SHP77 (cell line): ENCODE results near the gene PAM.

Experiments
- DNase-seq, 2 experiments: peaks; one replicate each; lab custom pipeline; 2025; lab: John Stamatoyannopoulos, UW

PAM gene

DNA sequence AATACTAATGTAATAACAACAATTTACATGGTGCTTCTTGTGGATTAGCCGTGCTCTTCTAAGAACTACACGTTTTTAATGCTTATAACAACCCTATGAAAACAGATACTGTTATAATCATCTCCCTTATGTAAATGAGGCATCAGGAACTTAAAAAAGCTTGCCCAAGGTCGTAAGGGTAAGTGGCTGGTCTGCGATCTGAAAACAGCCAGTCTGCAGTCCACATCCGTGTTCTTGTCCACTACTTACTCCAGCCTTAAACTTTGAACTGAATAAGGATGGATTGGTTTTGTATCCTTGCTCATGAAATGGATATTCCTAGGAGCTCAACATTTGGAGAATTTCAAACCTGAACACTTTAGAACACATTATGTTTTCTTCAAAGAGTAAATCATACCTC, 26.7 kb downstream of the PAM start:
- no peak for DNase-seq

DNA sequence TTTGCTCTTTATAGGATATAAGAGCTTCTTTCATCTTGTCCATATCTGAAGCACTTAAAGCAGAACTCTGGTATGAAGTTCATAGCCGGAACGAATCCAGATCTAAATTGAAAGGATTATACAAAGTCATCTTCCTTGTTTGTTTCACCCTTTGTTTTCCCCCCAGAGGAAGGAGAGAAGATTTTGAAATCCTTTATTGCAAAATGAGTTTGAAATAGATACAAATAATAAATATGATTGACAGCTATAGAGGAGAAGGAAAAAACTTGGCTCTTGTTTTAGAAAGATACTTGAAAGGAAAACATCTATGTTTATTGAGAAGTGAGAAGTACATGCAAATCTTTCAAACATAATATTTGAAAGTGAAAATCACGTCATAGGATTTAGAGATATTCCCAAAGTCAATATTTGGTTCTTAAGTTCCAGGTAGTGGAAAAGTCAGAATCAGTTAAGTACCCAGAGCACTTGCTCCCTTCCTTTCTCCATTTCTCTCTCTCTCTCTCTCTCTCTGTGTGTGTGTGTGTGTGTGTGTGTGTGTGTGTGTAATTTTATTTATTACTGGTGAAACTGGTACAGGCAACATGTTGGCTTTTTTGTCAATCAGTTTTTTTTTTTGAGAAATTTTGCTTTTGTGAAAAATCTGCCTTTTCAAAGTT, 27.2 kb downstream of the PAM start:
- no peak for DNase-seq

DNA sequence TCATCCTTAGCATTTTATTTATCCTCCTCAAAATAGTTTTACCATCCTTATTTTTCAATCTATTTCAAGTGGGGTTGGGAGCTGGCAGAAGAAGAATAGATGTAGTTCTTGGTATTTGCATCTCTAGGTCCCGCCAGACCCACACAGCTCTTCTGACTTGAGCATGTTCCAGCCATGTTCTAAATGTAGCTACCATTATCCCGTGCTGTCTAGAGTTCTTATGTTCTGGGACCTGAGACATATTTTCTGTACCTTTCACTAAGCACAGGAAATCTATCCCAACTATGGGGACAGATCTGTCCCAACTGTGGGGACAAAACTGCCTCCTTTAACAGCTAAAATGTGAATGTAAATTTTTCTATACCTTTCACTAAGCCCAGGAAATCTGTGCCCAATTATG, 32.0 kb downstream of the PAM start:
- DNase-seq: no peak

DNA sequence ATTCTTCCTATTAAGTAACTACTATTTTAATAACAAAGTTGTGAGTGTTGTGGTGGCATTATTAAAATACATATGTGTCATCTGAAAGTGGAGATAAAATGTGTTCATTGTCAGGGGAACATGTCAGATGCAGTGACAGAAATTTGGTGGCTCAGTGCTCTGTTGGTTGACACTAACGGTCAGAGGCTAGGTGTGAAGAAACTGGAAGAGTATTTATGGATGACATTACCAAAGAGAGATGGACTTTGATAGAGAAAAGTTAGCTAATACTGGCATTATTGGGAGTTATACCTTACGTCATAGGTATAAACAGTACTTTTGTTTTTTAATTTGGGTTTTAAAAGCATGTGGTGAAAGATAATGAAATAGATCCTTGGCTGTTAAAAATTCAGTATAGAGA, 33.7 kb downstream of the PAM start:
- DNase-seq: no peak

DNA sequence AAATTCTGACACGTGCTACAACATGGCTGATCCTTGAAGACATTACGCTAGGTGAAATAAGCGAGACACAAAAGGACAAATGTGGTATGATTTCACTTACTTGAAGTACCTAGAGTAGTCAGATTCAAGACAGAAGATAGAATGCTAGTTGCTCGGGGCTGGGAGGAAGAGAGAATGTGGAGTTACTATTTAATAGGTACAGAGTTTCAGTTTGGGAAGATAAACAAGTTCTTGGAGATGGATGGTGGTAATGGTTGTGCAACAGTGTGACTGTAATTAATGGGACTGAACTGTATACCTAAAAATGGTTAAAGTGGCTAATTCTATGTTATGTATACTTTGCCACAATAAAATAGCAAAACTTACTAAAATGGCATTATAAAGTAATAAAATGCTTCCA, 34.4 kb downstream of the PAM start:
- DNase-seq: no peak

DNA sequence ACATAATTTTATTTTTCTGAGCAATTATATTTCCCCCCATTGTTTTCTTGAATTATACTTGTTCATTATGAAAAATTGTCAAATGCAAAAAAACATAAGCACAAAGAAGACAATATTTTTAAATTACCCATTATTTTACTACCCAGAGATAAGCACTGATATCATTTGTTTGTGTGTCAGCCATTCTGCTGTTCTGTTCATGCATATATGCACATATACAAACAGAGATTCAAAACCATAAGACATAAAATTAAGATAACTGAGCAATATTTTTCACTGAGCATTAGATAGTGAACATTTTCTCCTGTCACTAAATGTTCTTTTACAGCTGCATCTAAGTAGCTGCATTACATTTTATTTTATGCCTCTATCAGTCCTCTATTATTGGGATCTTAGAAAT, 35.6 kb downstream of the PAM start:
- no peak for DNase-seq

DNA sequence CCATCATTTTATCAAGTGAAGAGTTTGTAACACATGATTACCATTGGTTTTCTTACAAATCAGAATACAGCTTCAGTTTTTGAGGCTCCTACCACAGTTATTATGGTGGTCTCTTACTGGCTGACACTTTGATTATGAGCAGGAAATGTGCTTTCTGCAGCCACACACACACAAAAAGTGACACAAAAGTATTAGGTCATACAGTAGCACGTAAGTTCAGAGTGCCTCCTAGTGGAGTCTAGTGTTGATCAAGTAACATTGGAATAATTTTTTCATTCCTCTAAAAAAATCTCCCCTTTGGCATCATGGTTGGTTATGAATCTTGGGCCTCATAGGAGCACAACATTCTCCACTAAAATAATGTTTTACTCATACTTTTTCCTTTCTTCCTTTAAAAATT, 37.6 kb downstream of the PAM start:
- DNase-seq: peak in 1 of 2 experiments; percentile 35

DNA sequence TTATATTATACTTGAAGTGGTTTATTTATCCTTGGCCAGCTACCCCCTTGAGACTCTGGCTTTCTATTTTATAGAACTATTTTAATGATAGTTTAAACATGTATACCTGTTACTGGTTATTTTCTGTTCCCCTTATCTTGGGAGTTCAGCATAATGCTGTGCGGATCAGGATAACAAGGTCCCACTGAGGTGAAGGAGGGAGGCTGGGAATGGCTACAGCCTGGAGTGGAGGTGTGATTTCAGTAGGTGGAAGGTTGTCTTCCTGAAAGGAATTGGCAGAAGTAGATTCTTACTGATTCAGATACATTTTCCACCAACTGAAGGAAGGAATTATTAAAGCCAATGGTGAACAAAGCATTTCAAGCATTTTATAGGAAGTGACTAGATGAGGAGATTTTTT, 38.9 kb downstream of the PAM start:
- no peak for DNase-seq

DNA sequence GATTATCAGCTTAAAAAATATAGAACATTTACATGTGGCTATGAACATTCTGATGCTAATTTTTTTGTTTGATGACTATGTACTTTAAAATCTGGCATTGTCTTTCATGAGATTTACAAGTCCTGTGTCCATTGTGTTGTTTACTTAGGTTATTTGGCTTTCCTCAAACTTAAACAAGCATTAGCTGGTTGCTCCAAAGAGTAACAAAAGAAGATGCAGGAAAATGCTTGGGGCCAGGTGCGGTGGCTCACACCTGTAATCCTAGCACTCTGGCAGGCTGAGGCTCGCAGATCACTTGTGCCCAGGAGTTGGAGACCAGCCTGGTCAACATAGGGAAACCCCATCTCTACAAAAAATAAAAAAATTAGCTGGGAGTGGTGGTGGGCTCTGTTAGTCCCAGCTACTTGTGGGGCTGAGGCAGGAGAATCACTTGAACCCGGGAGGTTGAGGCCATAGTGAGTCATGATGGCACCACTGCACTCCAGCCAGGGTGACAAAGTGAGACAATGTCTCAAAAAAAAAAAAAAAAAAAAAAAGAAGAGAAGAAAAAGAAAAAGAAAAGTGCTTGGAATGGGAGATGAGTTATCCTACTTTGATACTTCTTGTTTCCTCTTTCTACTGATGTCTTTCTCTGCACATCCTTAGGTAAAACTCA, 39.7 kb downstream of the PAM start:
- DNase-seq: peak in 1 of 2 experiments; percentile 65

DNA sequence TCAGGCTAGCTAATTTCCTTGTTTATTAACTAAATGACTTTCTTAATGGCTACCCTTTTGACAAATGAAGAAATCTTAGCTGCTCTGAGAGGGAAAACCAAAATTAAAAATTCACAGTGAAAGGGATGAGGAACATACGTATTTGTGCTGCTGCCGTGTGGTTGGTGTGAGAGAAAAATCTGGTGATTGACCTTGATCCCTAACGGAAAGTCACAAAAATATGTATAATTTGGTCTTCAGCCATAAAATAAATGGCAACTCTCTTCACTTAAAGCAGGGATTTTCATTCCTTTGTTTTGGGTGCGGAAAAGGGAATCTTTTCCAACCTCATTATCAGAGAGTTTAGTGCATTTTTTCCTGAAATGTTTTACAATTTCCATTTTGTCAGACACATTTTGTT, 40.4 kb downstream of the PAM start:
- no peak for DNase-seq

DNA sequence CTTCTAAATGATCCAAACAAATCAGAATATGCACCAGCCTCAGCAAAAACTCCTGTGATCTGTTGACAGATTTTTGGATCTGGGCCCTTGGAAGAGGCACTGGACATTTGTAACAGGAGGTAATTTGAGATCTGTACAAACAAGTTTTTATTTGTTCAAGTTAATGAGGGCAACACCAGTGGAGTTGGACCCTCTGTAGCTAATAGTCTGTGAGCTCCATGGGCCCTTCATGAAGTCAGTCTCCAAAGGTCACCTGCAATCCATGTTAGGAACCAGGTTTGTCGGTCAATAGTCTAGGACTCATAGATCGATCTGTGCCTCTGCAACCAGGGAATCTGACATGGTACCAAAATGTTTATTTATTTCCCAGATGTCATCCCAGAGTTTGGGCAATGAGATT, 40.9 kb downstream of the PAM start:
- peak; percentile 89 to 94 for DNase-seq

DNA sequence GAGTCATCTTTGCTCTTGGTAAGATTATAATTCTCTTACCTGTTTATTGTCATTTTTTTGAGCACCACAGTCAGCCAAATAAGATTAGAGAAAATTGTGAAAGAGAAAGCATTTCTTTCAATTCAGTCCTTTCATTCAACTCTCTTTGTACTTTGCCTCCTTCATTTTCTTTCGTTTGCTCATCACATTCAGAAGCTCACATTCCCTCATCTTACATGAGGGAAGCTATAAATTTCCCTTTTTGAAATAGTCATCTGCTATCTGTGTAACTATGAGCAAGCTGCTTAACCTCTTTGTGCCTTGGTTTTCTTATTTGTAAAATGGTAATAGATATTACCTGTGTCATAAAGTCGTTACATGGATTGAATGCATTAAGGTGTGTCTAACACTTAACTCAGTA, 41.4 kb downstream of the PAM start:
- DNase-seq: no peak

DNA sequence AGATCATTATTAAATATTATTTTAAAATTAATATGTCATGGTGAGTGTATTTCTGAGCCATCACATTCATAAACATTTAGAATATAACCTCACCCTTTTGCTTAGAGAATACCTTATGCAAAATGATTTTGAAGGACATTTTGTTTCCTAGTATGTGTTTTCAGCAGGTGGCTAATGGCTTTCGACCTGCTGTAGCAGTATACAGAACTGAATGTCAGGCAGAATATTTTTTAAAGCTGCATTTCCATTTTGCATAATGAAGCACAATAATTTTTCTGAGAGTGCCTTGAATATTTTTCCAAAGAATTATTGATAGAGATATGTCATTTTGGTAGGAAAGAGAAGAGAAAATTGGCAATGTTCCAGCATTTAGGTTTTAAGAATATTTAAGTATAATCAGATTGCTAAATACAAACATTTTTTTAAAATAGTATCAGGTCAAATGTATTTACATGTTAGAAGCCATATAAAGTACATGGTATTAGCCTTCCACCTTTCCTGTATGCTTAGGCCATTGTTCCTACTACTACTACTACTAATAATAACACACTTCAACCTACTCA, 42.3 kb downstream of the PAM start:
- no peak for DNase-seq

DNA sequence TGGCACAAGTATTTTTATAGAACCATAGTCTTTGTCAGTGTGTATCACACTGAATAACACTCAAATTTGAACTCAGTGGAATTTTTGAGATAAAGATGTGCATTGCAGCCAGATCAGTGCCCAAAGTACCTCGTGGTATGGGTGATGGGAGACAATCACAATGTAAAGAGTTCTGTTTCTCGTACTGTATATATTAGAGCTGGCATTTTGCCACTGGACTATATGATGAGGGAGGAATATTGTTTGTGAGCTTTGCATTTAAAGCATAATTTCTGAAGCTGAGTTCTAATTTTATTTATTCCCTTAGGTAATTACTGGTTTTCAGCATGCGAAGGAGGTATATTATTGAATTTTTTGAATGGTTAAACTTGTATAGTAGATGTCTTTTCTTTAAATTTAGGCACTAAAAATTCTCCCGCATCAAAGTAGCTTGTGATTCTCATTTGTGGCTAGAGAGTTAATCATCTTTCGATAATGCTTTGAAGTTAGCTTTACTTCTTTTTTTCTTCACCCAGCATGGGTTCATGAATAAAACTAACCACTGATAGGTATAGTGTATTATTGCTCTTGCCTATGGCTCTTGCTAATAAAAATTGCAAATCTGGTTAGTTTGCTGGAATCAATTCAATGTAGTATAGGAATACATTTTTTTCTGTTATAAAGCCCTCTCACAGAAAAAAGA, 43.1 kb downstream of the PAM start:
- DNase-seq: no peak

DNA sequence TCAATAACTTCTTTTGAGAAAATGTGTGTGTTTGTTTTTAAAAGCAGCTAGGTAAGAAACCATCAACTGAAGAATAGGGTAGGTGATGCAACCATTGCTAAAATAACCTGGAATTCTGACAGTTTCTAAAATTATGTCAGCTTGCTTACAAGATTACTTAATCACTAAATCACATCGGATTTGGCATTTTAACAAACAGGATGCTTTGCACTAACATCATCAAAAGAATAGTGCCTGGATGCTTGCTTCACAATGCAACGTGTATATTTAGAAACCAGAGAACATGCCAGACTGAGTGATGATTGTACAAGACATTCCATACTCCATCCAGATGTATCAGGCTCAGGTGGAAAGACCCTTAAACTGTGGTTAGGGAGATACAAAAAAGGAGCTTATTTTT, 43.9 kb downstream of the PAM start:
- no peak for DNase-seq

DNA sequence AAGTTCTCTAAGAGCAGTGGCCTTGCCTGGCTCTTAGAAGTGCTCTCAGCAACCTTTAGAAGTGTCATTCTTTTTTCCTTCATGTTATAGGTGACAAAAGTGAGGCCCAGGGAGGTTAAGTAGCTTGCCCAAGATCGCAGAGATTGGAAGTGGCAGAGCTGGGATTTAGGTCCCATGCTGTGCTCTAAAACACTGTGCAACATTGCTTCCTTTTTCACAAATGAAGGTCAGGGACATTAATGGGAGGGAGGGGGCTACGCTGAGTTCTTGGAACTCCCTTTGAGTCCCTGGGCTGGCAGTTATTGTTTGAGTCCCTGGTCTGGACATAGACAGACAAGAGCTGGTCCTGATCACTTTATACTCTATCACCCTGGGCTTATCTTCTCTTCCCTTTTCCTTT, 45.3 kb downstream of the PAM start:
- no peak for DNase-seq

DNA sequence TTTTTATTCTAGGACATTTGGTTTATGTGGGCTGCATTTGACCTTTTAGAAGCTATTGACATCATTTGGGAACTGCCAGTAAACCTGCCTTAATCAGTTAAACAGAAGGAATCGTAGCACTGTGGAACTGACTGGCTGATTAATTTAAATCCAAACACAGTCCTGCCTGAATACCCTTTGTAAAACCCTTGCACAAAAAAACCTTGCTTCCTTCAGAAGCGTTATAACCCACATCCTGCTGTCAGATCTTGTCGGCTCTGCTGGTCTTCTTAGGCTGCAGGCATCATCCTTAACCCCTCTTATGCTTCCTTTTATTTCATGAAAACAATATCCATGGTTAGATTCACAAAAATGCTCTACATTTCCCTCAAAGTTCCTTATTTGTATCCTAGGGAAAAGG, 46.3 kb downstream of the PAM start:
- no peak for DNase-seq

DNA sequence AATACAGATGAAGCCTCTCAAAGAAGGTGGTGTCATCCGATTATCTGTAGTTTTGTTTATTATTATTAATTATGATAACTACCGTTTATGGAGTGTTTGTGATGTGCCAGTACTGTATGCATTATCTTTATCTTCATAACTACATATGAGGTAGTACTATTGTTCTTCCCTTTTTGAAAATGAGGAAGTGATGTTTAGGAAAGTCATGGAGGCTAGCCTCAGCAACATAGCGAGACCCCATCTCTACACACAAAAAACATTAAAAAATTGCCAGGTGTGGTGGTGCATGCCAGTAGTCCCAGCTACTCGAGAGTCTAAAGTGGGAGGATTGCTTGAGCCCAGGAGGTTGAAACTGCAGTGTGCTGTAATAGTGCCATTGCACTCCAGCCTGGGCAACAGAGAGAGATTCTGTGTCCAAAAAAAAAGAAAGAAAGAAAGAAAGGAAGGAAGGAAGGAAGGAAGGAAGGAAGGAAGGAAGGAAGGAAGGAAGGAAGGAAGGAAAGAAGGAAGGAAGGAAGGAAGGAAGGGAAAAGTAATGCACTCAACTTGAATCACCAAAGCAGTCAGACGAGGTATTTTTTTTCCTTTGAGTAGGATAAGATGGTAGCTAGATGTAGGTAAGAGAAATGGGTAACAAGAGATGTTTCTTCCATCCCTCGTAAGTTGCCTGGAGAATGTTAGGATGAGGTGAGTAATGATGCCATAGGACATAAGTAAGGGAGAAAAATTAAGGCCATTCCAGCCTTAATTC, 47.8 kb downstream of the PAM start:
- no peak for DNase-seq

DNA sequence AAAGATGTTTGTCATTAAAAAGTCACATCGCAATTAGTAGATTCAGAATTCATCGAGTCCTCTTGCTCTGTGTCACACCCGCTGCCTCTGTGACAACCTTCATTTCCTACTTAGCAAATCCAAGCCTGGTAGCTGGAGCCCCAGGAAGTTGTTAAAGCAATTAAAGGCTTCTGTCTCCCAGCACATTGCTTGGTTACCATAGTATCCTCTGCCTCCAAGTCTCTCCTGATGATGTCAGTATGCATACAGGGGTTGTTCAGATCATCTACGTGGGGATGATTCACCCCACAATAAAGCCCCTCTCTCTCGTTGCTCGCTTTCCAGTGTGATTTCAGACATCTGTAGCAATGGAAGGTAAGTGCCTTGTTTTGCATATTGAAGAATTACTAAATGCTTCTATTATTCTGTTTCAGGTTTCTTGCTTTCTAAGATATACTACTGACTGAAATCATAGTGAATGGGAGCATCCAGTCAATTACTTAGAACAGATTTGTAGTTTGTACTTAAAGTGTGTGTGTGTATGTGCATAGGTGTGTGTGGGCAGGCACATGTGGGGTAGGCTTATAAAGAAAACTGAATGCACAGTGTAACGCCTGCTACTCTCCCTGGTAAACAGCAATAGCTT, 52.9 kb downstream of the PAM start:
- peak; percentile 91 to 93 for DNase-seq

DNA sequence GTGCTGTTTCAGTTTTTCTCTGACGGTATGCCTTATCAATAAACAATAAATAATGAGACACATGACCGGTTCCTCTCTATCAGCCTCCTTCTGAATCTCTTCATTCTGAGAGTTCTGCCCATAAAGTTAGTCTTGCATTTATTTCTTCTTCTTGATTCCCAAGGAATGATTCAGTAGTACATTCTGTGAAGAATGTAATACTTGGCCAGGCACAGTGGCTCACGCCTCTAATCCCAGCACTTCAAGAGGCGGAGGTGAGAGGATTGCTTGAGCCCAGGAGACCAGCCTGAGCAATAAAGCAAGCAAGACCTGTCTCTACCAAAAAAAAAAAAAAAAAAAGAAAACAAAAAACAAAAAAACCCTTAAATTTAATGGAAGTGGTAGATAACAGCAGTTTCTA, 53.9 kb downstream of the PAM start:
- peak in 1 of 2 experiments; percentile 27 for DNase-seq

DNA sequence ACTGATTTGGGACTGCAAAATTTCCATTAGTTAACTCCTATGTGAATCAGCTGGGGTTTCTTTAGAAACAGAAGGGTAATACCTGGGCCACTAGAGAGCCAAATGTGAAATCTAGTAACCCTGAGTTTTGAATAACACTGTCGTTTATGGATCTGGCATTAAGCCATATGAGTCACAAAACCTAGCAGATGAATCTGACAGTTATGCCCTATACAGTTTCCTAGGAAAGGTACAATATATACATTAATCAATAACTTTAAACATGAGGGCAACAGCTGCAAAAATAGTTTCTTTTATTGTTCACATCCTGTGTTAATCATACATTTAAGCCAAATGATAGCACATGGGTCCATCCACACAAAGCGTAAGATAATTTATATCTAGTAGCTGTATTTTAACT, 56.9 kb downstream of the PAM start:
- DNase-seq: peak; percentile 86 to 90

DNA sequence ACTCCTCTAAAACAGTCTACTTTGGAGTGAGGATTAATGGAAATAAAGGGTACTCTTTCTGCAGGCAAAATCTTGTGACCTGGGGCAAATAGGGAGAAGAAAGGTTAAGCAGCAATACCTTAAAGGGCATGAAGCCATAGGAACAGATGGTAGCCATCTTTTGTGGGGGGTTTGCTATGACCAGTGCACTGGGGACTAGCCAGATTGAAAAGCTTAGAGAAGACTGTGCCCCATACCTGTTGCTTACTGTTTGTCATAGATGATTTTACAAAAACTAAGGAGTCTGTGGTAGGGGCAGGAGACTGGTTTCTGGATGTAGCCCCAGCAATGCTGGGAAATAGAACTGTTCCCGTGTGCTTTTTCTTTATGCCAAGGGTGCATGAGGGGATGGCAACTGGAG, 58.6 kb downstream of the PAM start:
- no peak for DNase-seq
